Adrenal gland (tissue), 5 donors: Measurements from ENCODE around the gene RASSF5.

ENCODE experiments used
- CTCF ChIP-seq, 6 experiments: fragments of 450-650 bp in 4 of 6; fragments of 200-600 bp in 2 of 6; sonication (generic) in 1 of 6; IDR thresholded peaks; 1 replicate in 5 of 6; 2 replicates in 1 of 6; pipeline versions ENCODE4 v1.5.1 to v1.8.0; 2016 to 2021; ENCODE audit warnings: antibody characterized with exemption in 6 of 6, mild to moderate bottlenecking in 2 of 6, moderate library complexity in 1 of 6
- POLR2A ChIP-seq, 2 donors: fragments of 450-650 bp; IDR thresholded peaks; one replicate each; pipeline ENCODE4 v1.6.1; 2017; ENCODE audit warnings: antibody characterized with exemption in 2 of 2, mild to moderate bottlenecking in 2 of 2, moderate library complexity in 1 of 2
- donor health status: DM: no; HTN: no; CAD: no.

- TF ChIP-seq CTCF (IDR thresholded peaks at IDR 0.05), result no peak
- TF ChIP-seq POLR2A (IDR thresholded peaks at IDR 0.05), result no peak
Measured at GRCh38 chr1:206584683-206585082, 77.4 kb downstream of the RASSF5 start.
